ENCODE results near the gene MTFMT. TPM values are rescaled to one million over a fixed set of nuclear protein-coding genes. Genes with fewer than 3 reads are reported as not detected.

The MTFMT gene
- total and polyA plus RNA-seq, 8 donors, result 5.3 to 105 (median 12.0) TPM; not detected in 1

GRCh38 chr15:64975390-64975789 lies 54.0 kb downstream of the MTFMT start:
- intact Hi-C loops (cut with DNase I; ENCODE audit: low total_unique reads), result no loop called here
- H3K27me3 ChIP-seq, result no peaks in the 10 kb centered on the region
- H3K9me3 ChIP-seq, result no peaks in the 10 kb centered on the region
- no peaks in the 10 kb centered on the region for H3K4me1 ChIP-seq
- 80 to 98% (median 89%) methylated on average over 5 of the region's 5 CpGs for WGBS, 5 donors
- no peak for DNase-seq
- TF ChIP-seq EP300 (IDR thresholded peaks at IDR 0.05) (no peak), POLR2AphosphoS5 (IDR thresholded peaks at IDR 0.05) (no peak), POLR2A (IDR thresholded peaks at IDR 0.05) (no peak)
- TF ChIP-seq, protein P1, sequence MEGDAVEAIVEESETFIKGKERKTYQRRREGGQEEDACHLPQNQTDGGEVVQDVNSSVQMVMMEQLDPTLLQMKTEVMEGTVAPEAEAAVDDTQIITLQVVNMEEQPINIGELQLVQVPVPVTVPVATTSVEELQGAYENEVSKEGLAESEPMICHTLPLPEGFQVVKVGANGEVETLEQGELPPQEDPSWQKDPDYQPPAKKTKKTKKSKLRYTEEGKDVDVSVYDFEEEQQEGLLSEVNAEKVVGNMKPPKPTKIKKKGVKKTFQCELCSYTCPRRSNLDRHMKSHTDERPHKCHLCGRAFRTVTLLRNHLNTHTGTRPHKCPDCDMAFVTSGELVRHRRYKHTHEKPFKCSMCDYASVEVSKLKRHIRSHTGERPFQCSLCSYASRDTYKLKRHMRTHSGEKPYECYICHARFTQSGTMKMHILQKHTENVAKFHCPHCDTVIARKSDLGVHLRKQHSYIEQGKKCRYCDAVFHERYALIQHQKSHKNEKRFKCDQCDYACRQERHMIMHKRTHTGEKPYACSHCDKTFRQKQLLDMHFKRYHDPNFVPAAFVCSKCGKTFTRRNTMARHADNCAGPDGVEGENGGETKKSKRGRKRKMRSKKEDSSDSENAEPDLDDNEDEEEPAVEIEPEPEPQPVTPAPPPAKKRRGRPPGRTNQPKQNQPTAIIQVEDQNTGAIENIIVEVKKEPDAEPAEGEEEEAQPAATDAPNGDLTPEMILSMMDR (IDR thresholded peaks at IDR 0.05), result no peak
- H3K27ac ChIP-seq, result no peak overlapping the region
- H3K4me3 ChIP-seq, result no peak overlapping the region
- H3K36me3 ChIP-seq, result peaks cover 58 to 100% (median 100%) of the 10 kb centered on the region in 4 donors

- Histone ChIP-seq H3K27me3 (no peaks in the 10 kb centered on the region), H3K27ac (no peak overlapping the region), H3K9me3 (no peaks in the 10 kb centered on the region), H3K36me3 (peaks cover 54 to 100% (median 98%) of the 10 kb centered on the region in 4 donors), H3K4me1 (no peaks in the 10 kb centered on the region), H3K4me3 (no peak overlapping the region)
- no peak for DNase-seq
- TF ChIP-seq POLR2A (IDR thresholded peaks at IDR 0.05), result no peak
- TF ChIP-seq, protein P1 (IDR thresholded peaks at IDR 0.05), result no peak
- no peak for TF ChIP-seq EP300 (IDR thresholded peaks at IDR 0.05)
- no peak for TF ChIP-seq POLR2AphosphoS5 (IDR thresholded peaks at IDR 0.05)
- WGBS, 5 donors, result 90 to 95% (median 93%) methylated on average over 7 of the region's 7 CpGs
- intact Hi-C loops (cut with DNase I; ENCODE audit: low total_unique reads), result no loop called here
Measured at GRCh38 chr15:64970698-64971097, 58.7 kb downstream of the MTFMT start.

GRCh38 chr15:64969401-64969800 lies 60.0 kb downstream of the MTFMT start:
- Histone ChIP-seq H3K9me3 (no peaks in the 10 kb centered on the region), H3K36me3 (peaks cover 60 to 100% (median 98%) of the 10 kb centered on the region in 4 donors), H3K27ac (no peak overlapping the region), H3K4me1 (no peaks in the 10 kb centered on the region), H3K4me3 (no peak overlapping the region), H3K27me3 (no peaks in the 10 kb centered on the region)
- 81 to 89% (median 84%) methylated on average over 1 of the region's 1 CpG for WGBS, 5 donors
- intact Hi-C loops (cut with DNase I; ENCODE audit: low total_unique reads), result no loop called here
- TF ChIP-seq, protein P1 (IDR thresholded peaks at IDR 0.05), result no peak
- TF ChIP-seq POLR2AphosphoS5 (IDR thresholded peaks at IDR 0.05) (no peak), POLR2A (IDR thresholded peaks at IDR 0.05) (no peak), EP300 (IDR thresholded peaks at IDR 0.05) (no peak)
- DNase-seq, result no peak

DNA sequence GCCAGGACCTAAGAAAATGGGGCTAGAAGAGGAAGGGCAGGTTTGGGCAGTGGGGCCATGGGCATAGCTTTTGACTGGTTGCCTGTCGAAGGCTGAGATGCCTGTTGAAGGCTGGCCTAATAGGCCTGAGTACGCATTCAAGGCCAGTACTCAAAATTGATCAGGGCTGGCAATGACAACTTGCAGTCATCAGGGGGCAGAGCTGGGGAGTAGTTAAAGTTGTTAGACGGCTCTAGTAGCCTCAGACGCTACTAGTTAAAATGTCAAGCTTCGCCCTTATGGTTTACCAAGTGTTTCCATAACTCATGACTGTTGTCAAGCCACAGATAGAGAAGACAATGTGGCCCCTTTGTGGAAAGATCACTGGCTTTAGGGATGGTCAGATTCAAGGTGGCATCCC lies 68.4 kb downstream of the MTFMT start:
- 88 to 96% (median 94%) methylated on average over 5 of the region's 5 CpGs for WGBS, 5 donors

More for the DNA sequence above, 68.4 kb downstream of the MTFMT start:
- Histone ChIP-seq H3K4me3 (no peak overlapping the region), H3K9me3 (no peaks in the 10 kb centered on the region), H3K27ac (no peak overlapping the region), H3K4me1 (no peaks in the 10 kb centered on the region), H3K36me3 (peaks cover 59 to 100% (median 99%) of the 10 kb centered on the region in 4 donors), H3K27me3 (no peaks in the 10 kb centered on the region)
- intact Hi-C loops (cut with DNase I; ENCODE audit: low total_unique reads), result no loop called here
- DNase-seq, result no peak
- TF ChIP-seq EP300 (IDR thresholded peaks at IDR 0.05) (no peak), POLR2AphosphoS5 (IDR thresholded peaks at IDR 0.05) (no peak), POLR2A (IDR thresholded peaks at IDR 0.05) (no peak)
- TF ChIP-seq, protein P1 (IDR thresholded peaks at IDR 0.05), result no peak
